Measurements from ENCODE around the gene LRP1B.

The LRP1B gene

DNA sequence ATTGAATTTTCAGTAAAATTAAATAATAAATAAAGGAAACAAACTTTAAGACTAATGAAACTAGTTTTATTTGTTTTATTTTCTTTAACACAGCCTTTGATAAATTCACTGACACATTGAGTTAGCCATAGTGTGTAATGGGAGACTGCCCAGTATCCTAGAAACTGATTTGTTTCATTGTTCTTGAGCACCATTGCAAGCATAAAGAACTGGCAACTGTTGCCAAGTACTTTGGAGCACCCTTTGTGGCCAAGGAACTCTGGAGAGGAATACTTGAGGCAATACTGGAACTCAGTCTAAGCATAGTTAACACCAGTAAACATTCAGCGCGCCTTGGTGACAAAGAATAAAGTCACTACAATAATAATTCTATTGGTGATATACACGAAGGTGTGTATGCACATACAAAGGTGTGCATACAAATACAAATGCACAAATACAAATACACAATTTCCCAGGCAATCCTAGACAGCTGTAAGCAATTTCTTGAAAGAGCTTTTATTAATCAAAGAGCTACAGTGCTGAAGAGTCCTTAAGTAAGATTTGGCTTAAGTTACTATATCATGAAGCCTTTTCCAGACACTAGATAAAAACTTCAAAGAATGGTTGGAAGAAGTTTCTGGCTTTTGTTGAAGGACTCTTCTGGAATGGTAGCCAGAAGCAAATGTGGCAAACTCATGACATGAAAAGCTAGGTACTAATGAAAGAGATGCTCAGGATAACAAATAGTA, 1371.2 kb downstream of the LRP1B start:
- DNase-seq: no peak

DNA sequence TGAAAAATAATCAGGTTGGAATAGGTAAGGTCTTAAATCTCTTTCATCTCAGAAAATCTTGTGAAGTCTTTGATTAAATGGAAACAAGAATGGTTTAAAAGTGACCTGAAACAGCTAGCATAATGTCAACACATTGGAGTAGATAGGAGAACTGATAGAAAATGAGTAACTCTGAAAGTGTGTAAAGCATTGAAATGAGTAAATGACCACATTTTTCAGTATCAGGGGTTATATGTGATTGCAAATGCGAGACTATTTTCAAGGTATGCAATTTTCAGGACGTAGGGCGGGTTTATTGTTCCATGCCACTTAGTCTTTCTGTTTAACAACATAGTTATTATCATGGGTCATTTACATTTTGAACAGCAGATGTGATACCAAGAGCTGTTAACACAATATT, 1383.2 kb downstream of the LRP1B start:
- DNase-seq: no peak

DNA sequence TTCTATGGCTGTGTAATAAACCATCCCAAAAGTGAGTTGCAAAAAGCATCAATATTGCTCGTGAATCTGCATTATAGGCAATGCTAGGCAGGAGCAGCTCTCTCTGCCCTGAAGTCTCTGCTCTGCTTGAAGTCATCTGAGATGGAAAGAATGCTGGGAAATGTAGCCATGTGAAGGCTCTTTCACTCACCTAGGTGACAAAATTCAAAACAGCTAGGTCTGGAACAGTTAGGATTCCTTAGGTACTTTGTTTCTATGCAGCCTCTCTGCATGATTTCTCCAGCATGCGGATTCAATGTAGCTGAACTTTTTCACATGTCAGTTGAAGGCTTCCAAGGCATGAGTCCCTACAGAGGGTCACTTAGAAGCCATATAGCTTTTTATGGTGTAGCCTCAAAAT, 1383.7 kb downstream of the LRP1B start:
- DNase-seq: no peak

DNA sequence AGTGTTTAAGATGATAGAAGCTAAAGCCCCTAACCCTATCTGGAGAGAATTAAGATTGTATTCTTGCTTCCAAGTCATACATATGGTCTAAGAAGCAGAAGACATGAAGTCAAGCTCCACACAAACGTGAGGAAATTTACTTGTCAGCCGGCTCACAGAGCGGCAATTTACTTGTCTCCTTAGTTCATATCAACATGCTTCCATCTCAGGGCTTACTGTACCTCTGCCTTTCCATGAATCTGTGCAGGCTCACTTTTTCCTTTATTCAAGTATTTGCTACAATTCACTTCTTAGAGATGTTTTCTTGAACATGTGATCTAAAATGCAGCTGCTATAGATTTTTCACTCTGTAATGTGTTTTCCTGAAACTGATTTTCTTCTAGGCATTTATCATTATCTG, 1386.4 kb downstream of the LRP1B start:
- DNase-seq: peak; percentile 34

DNA sequence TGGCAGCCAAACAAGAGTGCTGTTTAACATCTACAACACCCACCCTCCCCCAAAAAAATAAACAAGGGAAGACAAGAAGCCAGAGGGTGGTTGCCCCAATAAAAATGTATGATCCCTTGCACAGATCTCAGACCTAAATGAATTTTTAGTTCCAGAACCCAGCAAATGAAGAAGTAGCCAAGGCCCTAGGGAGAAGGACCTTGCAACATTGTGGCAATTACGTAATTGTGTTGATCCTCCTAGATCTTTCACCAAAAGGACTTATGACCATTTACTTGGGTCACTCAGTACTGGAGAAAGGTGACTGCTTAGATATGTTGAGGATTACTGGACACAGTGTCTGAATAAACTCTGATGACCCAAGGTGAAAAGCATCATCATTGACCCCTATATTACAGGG, 1393.8 kb downstream of the LRP1B start:
- no peak for DNase-seq

DNA sequence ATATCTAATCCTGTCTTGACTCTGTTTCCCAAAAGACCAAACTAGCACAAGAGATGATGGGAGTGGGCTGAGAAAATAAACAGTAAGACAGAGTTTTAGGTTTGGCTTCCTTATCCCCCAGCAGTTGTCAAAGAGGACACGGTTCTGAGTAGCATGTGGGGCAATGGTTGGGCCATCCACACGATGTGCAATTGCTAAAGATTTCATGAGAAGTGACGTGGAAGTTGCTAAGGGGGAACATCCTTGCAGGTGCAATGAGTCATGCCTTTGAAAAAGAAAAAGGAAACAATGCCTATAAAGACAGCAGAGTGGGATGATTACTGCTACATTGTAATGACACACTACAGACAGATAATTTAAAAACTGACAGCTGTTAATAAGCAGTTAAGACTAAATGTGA, 1395.8 kb downstream of the LRP1B start:
- DNase-seq: no peak

DNA sequence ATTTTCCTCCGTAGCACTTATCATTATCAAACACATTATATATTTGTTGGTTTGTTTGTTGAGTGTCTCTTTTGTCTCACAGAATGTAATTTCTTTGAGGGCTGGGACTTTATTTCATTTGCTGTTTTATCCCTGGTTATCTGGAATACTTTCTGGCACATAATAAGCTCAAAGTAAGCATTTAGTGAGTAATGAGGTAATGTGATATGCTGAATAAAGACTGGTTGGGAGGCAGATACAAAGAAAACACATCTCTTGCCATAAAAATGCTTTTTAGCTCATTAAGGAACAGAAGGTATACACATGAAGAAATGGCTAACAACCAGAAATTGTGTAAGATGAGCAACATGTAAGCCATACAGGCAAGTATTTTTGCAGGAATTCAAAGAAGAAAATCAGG, 1411.8 kb downstream of the LRP1B start:
- no peak for DNase-seq

DNA sequence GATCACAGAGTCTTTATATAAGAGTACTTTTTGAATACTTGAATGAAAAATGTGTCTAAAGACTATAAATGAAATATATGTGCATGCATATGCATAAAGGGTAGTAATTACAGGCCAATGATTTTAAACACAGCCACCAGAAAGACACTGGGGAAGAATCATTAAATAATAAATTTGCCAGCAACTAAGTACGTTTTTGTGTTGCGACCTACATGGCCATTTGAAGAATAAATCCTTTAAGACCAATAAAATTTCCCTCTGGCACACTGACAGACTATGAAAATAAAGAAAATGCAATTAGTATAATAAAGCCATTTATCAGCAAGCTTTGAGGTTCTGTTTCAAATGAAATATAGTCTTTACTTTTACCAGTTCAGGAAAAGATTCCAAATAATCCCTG, 1413.3 kb downstream of the LRP1B start:
- DNase-seq: no peak

DNA sequence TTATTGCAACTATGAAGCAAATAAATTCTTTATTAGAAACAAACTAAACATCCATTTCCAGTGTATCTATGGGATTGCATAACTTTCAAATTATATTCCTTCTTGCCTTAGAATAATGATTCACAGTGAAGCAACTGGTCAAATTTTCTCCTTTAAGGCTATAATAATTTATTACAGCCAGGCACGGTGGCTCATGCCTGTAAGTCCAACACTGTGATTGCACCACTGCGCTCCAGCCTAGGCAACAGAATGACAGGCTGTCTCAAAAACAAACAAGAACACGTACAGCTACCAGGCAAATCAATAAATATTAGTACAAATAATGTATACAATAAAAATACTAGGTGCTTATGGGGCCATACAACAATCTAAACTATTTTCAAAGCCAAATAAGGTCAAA, 1416.2 kb downstream of the LRP1B start:
- DNase-seq: no peak

DNA sequence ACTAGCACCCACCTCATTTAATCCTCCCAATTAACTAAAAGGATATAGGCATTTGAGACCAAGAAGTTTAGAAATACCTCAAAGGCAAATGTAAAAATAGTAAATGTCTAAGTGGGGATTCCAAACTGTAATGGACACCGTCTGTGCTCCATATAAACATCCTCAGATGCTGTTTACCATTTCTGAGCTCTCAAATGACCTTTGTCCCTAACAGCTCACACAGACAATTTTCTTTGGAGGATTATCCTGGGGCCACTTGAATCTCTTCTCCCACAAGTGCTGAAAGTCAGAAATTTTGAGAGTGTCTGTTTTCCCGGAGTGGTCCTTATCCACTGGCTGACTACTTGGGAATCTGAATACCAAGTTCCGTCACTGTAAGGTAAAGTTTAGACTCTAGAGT, 1418.9 kb downstream of the LRP1B start:
- no peak for DNase-seq

DNA sequence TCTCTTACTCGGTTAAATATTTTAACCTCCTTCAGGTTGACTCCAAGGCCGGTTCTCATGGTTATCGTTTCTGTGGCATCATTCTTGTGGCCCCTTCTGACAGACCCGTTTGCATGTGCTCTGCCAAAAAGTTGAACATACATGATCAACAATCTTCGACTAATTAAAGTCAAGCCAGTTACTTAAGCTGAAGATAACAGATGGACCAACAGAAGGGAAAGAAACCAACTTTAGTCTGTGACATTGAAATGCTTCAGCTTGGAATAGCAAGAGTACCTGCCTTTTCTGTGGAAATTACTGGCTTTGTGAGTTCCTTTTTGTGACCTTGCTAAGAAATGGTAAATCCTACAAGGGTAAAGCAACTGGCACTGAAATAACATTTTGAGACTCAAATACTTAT, 1429.1 kb downstream of the LRP1B start:
- no peak for DNase-seq

DNA sequence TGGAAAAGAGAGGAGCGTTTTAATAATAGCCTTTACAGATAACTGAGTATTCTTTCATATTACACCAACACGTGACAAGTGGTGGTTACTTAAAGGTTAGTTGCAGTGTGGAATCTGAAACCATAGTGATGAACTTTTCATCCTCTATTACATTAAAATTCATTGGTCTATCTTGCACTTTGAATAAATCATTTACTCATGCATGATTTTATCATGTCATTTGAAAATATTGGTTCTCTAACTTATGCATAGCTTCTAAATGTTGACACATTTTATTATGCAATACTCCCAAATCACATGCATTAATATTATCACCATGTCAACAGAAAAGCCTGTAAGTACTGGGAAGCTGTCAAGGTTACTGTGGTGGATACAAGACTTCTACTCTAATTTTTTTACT, 1432.2 kb downstream of the LRP1B start:
- DNase-seq: no peak

DNA sequence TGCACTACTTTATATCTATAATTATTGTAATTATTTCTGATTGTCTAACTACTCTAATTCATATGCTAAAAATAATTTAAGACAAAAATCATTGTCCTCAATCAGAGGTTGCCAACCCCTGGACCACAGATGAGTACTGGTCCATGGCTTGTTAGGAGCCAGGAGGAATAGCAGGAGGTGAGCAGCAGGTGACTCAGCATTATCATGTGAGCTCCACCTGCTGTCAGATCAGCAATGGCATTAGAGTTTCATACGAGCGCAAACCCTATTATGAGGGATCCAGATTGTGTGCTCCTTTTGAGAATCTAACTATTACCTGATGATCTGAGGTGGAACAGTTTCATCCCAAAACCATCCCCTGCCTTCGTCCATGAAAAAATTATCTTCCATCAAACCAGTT, 1434.4 kb downstream of the LRP1B start:
- DNase-seq: no peak

DNA sequence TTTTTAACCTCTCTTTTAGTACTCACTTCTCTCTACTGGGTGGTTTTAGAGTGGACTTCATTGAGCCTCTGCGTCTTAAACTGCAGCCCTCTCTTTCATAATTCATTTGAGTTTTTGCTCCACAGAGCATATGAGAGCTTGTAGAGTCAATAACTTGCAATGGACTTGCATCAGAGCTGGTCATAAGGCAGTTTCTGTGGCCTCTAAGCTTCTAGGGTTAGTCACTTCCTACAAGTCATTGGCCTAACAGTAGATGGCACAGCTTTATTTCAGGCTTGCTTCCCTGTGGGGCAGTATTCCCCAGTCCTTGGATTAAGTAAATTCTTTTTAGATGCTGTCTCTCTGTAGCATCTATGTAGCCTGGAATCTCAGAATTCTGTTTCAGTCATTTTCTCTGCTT, 1435.7 kb downstream of the LRP1B start:
- DNase-seq: peak; percentile 2

DNA sequence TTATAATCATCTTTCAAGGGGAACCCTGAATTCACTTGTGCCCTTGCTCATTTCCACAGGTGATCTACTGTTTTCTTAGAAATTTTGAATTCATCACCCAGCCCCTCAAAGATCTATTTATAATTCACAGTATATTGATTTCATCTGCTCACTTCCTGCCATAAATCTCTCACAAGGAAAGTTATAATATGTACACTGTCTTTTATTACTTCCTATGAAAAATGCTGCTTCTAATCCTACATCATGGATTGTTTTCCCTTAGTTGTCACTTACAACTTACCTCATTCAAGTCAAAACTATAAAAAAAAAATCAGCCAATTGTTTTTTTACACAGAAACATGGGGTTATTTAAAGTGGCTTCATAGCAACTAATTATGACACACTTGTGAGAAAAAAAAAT, 1443.0 kb downstream of the LRP1B start:
- no peak for DNase-seq

DNA sequence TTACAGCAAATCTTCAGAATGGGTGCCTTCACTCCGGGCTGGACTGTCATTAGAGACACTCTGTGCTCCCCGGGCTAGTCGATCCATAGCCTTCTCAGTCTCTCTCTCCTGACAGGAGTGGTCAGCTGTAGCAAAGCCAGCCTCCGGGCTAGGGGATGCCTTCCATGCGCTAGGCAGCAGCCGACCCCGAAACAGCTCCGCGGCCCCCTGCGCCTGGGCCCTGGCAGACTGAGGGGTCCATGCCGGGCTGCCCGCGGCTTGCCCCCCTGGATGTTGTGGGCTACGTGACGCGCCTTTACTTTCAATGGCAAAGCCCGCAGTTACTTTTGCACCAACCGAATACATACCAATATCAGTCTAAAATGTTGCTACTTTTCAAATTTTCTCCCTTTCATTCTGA, 1447.2 kb downstream of the LRP1B start:
- DNase-seq: no peak

DNA sequence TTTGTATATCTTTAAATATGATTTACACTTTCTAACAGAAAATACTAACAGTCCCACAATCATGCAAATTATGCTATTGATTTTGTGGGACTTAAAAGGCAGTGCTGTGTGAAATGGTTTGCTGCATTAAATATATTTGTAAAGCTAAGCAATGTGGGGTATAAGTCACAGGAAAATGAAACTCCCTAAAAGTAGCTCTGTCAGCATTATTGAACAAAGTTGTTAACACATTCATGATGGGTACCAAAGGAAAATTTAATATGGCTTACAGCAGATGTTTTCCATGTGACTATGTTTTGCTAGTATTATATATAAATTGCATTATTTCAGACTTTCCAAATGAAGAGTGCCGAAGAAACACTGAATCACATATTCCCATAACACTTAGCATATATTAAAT, 1450.0 kb downstream of the LRP1B start:
- no peak for DNase-seq

DNA sequence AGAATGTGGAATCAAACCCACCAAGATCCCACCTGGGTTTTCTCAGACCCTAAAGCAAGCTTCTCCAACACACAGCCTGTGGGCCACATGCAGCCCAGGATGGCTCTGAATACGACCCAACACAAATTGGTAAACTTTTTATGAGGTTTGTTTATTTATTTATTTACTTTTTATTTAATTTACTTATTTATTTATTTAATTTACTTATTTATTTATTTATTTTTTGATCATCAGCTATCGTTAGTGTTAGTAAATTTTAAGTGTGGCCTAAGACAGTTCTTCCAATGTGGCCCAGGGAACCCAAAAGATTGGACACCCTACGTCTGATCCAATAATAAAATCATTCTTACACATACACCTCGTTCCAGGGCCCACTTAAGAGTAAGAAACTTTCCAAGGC, 1451.1 kb downstream of the LRP1B start:
- DNase-seq: no peak

DNA sequence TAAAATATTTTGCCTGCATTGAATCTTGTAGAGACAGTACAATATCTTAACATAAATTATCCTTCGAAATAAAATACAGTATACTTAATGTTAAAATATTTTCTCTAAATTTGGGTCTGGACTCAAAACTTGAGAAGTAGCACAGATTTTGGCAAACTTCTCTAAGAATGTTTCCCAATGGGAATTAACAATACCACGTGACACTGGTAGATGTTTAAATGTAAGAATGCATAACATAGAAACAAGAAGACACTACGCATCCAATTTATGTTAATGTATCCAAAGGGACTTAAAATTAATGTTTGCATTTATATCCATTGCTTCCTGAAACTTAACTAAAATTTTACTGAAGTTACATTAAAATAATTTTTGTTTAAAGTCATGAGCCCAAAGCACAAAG, 1460.9 kb downstream of the LRP1B start:
- DNase-seq: no peak

DNA sequence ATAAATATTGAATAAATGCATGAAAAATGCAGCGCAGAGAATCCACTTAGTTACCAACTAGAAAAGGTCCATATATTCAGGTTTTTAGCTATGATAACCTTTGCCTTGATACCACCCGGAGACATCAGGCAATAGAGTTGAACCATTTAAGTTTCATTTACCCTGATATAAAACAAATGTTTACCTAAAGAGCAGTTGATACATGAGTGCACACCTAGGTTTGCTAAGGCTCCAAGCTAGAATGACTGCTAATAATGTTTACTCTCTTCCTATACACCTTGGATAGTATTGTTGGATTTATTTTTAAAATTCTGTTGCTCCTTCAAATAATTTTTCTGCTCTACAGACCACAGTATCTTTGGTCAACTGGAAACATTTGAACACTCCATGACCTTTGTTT, 1463.6 kb downstream of the LRP1B start:
- no peak for DNase-seq

DNA sequence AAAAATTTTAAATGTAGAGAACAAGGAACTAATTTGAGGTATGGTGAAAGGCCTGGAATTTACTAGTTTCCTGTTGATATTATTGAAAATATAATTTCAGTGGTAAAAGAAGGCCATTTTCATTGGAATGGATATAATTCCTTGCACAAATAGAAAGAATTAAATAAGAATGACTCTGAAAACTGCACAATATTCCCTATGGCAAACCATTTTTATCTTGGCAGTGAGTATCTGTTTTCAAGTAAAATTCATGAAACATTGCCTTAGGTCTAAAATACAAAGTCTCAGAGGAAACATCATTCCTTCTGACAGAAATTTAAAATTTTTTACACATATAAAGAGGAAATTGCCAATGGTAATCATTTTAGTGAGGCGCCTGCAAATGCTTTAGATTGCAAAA, 1468.3 kb downstream of the LRP1B start:
- no peak for DNase-seq

DNA sequence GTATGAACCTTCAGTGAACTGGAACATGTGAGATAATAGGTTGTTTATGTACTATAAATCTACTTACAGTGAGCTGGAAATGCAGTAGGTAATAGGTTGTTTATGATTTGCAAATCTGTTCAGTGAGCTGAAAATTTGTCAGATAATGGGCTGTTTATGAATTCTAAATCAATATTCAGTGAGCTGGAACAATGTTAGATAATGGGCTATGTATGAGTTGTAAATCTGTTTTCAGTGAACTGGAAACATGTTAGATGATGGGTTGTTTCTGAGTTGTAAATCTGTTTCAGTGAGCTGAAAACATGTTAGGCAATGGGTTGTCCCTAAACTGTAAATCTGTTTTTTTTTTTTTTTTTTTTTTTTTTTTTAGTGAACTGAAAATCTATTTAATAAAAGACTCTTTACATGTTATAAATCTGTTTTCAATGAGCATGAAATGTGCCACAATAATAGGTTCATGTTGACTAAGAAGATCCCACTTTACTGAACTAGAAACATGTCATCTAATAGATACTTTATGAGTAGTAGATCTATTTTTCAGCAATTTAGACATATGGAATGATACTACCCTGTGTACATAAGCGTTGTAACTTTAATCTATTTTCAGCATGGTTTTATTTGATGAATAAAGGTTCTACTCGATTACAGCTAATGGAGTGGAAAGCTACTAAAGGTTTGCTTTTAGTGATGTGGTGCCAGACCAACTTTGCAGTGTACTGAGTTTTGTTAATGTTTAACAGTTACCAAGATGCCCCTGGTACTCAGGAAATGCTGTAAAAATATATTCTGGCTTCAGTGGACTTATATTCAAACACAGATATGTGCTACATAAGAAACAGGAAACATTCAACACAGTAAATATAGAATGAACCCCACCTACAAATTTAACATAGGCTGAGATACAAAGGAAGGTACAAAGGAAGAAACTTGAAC, 1471.8 kb downstream of the LRP1B start:
- peak; percentile 88 for DNase-seq

DNA sequence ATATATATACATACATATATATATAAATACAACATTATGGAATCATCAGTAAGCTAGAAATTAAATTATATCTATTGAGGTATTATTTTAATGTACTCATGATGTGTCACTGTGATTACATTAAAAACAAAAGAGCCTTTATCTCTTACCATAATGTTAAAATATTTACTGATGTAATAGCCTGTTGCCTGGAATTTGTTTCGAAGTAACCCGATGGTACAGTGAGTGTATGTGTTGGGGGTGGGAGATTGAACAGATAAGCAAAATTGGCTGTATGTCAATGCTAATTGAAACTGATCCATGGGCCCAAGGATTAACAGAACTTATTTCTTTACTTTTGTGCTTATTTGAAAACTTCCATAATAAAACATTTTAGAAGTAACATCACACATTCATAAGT, 1473.2 kb downstream of the LRP1B start:
- no peak for DNase-seq

DNA sequence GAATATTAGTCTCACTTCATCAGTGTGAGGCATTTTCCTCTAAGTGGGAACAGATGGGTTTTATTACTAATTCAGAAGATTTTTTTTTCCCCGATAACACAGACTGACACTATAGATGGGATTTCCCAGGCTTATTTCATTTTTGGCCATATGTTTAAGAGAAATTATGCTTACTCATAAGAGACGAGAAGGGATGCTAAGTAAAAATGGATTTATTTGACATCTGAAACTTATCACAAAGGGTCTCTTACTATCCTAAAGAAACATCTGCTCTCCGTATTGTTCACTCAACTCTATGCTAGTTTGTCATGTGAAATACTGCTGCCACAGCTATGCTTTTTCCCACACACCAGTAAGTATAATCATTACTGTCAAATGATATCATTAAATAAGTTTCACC, 1476.3 kb downstream of the LRP1B start:
- peak; percentile 58 for DNase-seq

DNA sequence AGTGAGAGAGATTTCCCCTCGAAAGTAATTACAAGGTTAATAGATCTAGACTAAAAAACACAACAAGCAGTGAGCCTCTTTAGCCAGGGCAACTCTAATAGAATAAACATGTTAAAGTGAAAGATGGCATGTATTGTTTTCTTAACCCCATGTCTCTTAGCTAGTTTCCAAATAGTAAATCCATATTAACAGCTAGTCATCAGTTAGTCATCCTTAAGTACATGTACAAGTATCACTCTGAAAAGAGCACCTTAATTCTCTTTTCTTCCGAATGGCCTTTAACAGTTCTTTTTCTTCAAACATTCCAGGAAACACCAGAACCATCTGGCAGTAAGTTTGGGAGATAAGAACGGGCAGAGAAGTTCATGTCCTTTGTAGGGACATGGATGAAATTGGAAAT, 1480.0 kb downstream of the LRP1B start:
- no peak for DNase-seq

Measured in eye (tissue), 1 donor.